ENCODE data around the gene GPR84.

GPR84 gene

GRCh38 chr12:54379398-54380201 is 15.3 kb upstream of the GPR84 start:
- peak; percentile 100 for TF ChIP-seq CTCF (IDR thresholded peaks at IDR 0.05)
- Histone ChIP-seq H3K4me3 (peak overlapping the region; percentile 77), H3K27ac (peak overlapping the region; percentile 25 to 87)
- peak; percentile 92 for DNase-seq (ENCODE audit: low spot score)

GRCh38 chr12:54378796-54379397 is 14.6 kb upstream of the GPR84 start:
- peak; percentile 76 for DNase-seq (ENCODE audit: low spot score)
- peak overlapping the region; percentile 25 to 87 for H3K27ac ChIP-seq
- peak overlapping the region; percentile 77 for H3K4me3 ChIP-seq
- no peak for TF ChIP-seq CTCF (IDR thresholded peaks at IDR 0.05)

- no peak for TF ChIP-seq CTCF (IDR thresholded peaks at IDR 0.05)
- Histone ChIP-seq H3K4me3 (peak overlapping the region; percentile 77), H3K27ac (peak overlapping the region in 1 of 2 donors; percentile 87)
- DNase-seq (ENCODE audit: low spot score): no peak
Measured at GRCh38 chr12:54377797-54378515, 13.7 kb upstream of the GPR84 start.

GRCh38 chr12:54377007-54377406 is 12.7 kb upstream of the GPR84 start:
- Histone ChIP-seq H3K27ac (peak overlapping the region; percentile 16 to 87), H3K4me3 (no peak overlapping the region)
- TF ChIP-seq CTCF (IDR thresholded peaks at IDR 0.05): no peak
- no peak for DNase-seq (ENCODE audit: low spot score)

- Histone ChIP-seq H3K4me3 (no peak overlapping the region), H3K27ac (peak overlapping the region; percentile 16 to 87)
- no peak for DNase-seq (ENCODE audit: low spot score)
- TF ChIP-seq CTCF (IDR thresholded peaks at IDR 0.05): no peak
Measured at GRCh38 chr12:54376596-54376995, 12.3 kb upstream of the GPR84 start.

- Histone ChIP-seq H3K27ac (peak overlapping the region; percentile 10 to 87), H3K4me3 (no peak overlapping the region)
- no peak for DNase-seq (ENCODE audit: low spot score)
Measured at GRCh38 chr12:54375259-54375579, 10.9 kb upstream of the GPR84 start.

More at GRCh38 chr12:54375259-54375579, 10.9 kb upstream of the GPR84 start:
- no peak for TF ChIP-seq CTCF (IDR thresholded peaks at IDR 0.05)
